Gastrocnemius medialis (tissue), 4 donors: ENCODE measurements around the gene PPP1R18. TPM values are rescaled to one million over a fixed set of nuclear protein-coding genes. Genes with fewer than 3 reads are reported as not detected.
A peak's percentile ranks its signal among the peaks of the same experiment; 100 is the strongest.

ENCODE experiments used
- ATAC-seq, 2 donors: fragments of 150-250 bp; one replicate each; pipeline ENCODE4 v1.9.1; 2016
- DNase-seq, 2 donors: peaks; one replicate each; pipeline ENCODE4 v3.0.0-alpha.2; 2019
- H3K27ac ChIP-seq, 4 donors: fragments of 200-600 bp; sonication (generic); 1 replicate in 1 of 4; 2 replicates in 3 of 4; pipeline ENCODE4 v1.5.1; 2016 to 2018; ENCODE audit warnings: mild to moderate bottlenecking in 2 of 4, moderate library complexity in 1 of 4
- H3K27me3 ChIP-seq, 3 donors: fragments of 200-600 bp; sonication (generic) in 2 of 3; 1 replicate in 1 of 3; 2 replicates in 2 of 3; pipeline versions ENCODE4 v1.5.1 to v1.6.0; 2016 to 2019; ENCODE audit warnings: mild to moderate bottlenecking in 1 of 3, moderate library complexity in 1 of 3
- H3K36me3 ChIP-seq, 2 donors: fragments of 200-600 bp; sonication (generic) in 1 of 2; one replicate each; pipeline ENCODE4 v1.5.1; 2017 to 2018
- H3K4me1 ChIP-seq, 2 donors: fragments of 200-600 bp; sonication (generic) in 1 of 2; one replicate each; pipeline ENCODE4 v1.5.1; 2016 to 2017; ENCODE audit warnings: mild to moderate bottlenecking in 2 of 2
- H3K4me3 ChIP-seq, 4 donors: fragments of 200-600 bp; sonication (generic) in 3 of 4; 1 replicate in 1 of 4; 2 replicates in 3 of 4; pipeline ENCODE4 v1.5.1; 2016 to 2019; ENCODE audit warnings: mild to moderate bottlenecking in 2 of 4
- H3K9me3 ChIP-seq, 3 donors: fragments of 200-600 bp; sonication (generic) in 2 of 3; 1 replicate in 1 of 3; 2 replicates in 2 of 3; pipeline ENCODE4 v1.5.1; 2016 to 2019
- POLR2A ChIP-seq, 2 donors: fragments of 450-650 bp; IDR thresholded peaks; one replicate each; pipeline ENCODE4 v1.6.1; 2017; ENCODE audit warnings: antibody characterized with exemption in 2 of 2, mild to moderate bottlenecking in 2 of 2, moderate library complexity in 2 of 2
- in situ Hi-C, 4 donors: fragments of 200-750 bp; cut with MboI; loops; one replicate each; pipeline versions ENCODE4 v1.15.0 to v1.8.0; 2017; ENCODE audit warnings: low sequenced_read_pairs in 4 of 4
- intact Hi-C: fragments of 100-400 bp; cut with DNase I; formaldehyde crosslinking; loops from one replicate; pipeline ENCODE4 v1.15.1; 2023; ENCODE audit warnings: low total_unique reads
- total RNA-seq, 4 donors: library from RNA; depleted of rRNA; stranded (reverse); fragments of >200 nt; gene quantifications; one replicate each; pipeline versions ENCODE4 v1.1.0 to v1.2.3, GENCODE V29; 2016
- TF ChIP-seq, protein P1 (sequence below), 5 experiments: fragments of 450-650 bp in 3 of 5; fragments of 200-600 bp in 2 of 5; sonication (generic) in 2 of 5; IDR thresholded peaks in 4 of 5; conservative IDR thresholded peaks in 1 of 5; 1 replicate in 4 of 5; 2 replicates in 1 of 5; pipeline ENCODE4 v1.5.1; 2016 to 2019; ENCODE audit warnings: antibody characterized with exemption in 5 of 5, mild to moderate bottlenecking in 3 of 5, moderate library complexity in 3 of 5

PPP1R18 gene
- total RNA-seq, 4 donors from 2014 or later: 4.4 to 16.9 (median 12.4) TPM

- H3K4me3 ChIP-seq: peak overlapping the region in 1 of 4 donors; percentile 7
- in situ Hi-C loops: loop anchor here (5.0 to 10.0 kb wide), 2 partner anchors 42 to 145 kb away; partner anchors contain the start of gene TUBB (in 4 of the 4)
Observed at GRCh38 chr6:30679765-30680535, 6.5 kb downstream of the PPP1R18 start.

GRCh38 chr6:30678964-30679726 lies 7.3 kb downstream of the PPP1R18 start:
- TF ChIP-seq POLR2A (IDR thresholded peaks at IDR 0.05): no peak
- TF ChIP-seq, protein P1, sequence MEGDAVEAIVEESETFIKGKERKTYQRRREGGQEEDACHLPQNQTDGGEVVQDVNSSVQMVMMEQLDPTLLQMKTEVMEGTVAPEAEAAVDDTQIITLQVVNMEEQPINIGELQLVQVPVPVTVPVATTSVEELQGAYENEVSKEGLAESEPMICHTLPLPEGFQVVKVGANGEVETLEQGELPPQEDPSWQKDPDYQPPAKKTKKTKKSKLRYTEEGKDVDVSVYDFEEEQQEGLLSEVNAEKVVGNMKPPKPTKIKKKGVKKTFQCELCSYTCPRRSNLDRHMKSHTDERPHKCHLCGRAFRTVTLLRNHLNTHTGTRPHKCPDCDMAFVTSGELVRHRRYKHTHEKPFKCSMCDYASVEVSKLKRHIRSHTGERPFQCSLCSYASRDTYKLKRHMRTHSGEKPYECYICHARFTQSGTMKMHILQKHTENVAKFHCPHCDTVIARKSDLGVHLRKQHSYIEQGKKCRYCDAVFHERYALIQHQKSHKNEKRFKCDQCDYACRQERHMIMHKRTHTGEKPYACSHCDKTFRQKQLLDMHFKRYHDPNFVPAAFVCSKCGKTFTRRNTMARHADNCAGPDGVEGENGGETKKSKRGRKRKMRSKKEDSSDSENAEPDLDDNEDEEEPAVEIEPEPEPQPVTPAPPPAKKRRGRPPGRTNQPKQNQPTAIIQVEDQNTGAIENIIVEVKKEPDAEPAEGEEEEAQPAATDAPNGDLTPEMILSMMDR (IDR thresholded peaks at IDR 0.05 in 4 of 5, conservative IDR thresholded peaks at IDR 0.05 in 1 of 5): peak; percentile 94 to 98 (median 98)
- Histone ChIP-seq H3K27ac (peak overlapping the region in 3 of 4 donors; percentile 25 to 51 (median 38)), H3K36me3 (peaks cover 0 to 28% of the 10 kb centered on the region in 2 donors), H3K4me3 (peak overlapping the region in 1 of 4 donors; percentile 7), H3K4me1 (peaks cover 15 to 18% of the 10 kb centered on the region in 2 donors), H3K9me3 (no peaks in the 10 kb centered on the region), H3K27me3 (no peaks in the 10 kb centered on the region)
- DNase-seq: peak; percentile 68 to 79
- in situ Hi-C loops: loop anchor here in 1 of 4 donors (5.0 kb wide), 1 partner anchor 43 kb away; the partner anchor contains the start of gene TUBB
- peak; percentile 76 to 83 for ATAC-seq
- intact Hi-C loops: loop anchor here (1.0 to 5.0 kb wide), 2 partner anchors 43 to 408 kb away; no protein-coding TSS in a partner anchor

More at GRCh38 chr6:30679765-30680535, 6.5 kb downstream of the PPP1R18 start:
- TF ChIP-seq, protein P1 (IDR thresholded peaks at IDR 0.05 in 4 of 5, conservative IDR thresholded peaks at IDR 0.05 in 1 of 5): no peak
- no peak for TF ChIP-seq POLR2A (IDR thresholded peaks at IDR 0.05)
- Histone ChIP-seq H3K27ac (peak overlapping the region in 3 of 4 donors; percentile 25 to 51 (median 32)), H3K27me3 (no peaks in the 10 kb centered on the region), H3K36me3 (peaks cover 0 to 28% of the 10 kb centered on the region in 2 donors), H3K4me1 (peaks cover 15 to 18% of the 10 kb centered on the region in 2 donors), H3K9me3 (no peaks in the 10 kb centered on the region)
- no peak for ATAC-seq
- intact Hi-C loops: loop anchor here (1.0 to 5.0 kb wide), 2 partner anchors 42 to 407 kb away; no protein-coding TSS in a partner anchor
- no peak for DNase-seq

- in situ Hi-C loops (loop anchor here in 1 of 4 donors (5.0 kb wide), 1 partner anchor 46 kb away; the partner anchor contains the start of gene TUBB), intact Hi-C loops (loop anchor here (5.0 kb wide), 1 partner anchor 411 kb away; no protein-coding TSS in a partner anchor)
- Histone ChIP-seq H3K36me3 (peaks cover 0 to 28% of the 10 kb centered on the region in 2 donors), H3K4me3 (no peak overlapping the region), H3K27me3 (no peaks in the 10 kb centered on the region), H3K9me3 (no peaks in the 10 kb centered on the region), H3K4me1 (peaks cover 22% of the 10 kb centered on the region in 2 donors), H3K27ac (no peak overlapping the region)
- TF ChIP-seq, protein P1 (IDR thresholded peaks at IDR 0.05 in 4 of 5, conservative IDR thresholded peaks at IDR 0.05 in 1 of 5): no peak
- TF ChIP-seq POLR2A (IDR thresholded peaks at IDR 0.05): no peak
- DNase-seq (no peak), ATAC-seq (no peak)
Observed at GRCh38 chr6:30676660-30677285, 9.7 kb downstream of the PPP1R18 start.
